ENCODE results near the gene ZMYM4.
A peak's percentile ranks its signal among the peaks of the same experiment; 100 is the strongest.

Gene ZMYM4

DNA sequence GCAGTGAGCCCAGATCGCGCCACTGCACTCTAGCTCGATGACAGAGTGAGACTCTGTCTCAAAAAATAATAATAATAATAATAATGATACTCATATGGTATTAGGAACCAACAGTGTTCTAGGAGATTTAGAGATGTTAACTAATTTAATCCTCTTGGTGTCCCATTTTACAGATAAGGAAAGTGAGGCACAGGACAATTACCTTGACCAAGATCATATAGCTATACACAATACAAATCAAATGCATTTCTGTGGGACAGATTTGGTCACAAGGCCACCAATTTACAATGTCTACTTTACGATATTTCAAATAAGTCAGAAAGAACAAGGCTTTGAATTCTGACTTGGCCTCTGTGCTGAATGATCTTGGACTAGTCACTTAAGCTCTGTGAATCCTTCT, 2.2 kb upstream of the ZMYM4 start:
- no peak for DNase-seq (ENCODE audit: low read depth)
- TF ChIP-seq POLR2A (IDR thresholded peaks at IDR 0.05; ENCODE audit: extremely low read depth, insufficient read length): no peak
- TF ChIP-seq, protein P1, sequence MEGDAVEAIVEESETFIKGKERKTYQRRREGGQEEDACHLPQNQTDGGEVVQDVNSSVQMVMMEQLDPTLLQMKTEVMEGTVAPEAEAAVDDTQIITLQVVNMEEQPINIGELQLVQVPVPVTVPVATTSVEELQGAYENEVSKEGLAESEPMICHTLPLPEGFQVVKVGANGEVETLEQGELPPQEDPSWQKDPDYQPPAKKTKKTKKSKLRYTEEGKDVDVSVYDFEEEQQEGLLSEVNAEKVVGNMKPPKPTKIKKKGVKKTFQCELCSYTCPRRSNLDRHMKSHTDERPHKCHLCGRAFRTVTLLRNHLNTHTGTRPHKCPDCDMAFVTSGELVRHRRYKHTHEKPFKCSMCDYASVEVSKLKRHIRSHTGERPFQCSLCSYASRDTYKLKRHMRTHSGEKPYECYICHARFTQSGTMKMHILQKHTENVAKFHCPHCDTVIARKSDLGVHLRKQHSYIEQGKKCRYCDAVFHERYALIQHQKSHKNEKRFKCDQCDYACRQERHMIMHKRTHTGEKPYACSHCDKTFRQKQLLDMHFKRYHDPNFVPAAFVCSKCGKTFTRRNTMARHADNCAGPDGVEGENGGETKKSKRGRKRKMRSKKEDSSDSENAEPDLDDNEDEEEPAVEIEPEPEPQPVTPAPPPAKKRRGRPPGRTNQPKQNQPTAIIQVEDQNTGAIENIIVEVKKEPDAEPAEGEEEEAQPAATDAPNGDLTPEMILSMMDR (IDR thresholded peaks at IDR 0.05; ENCODE audit: low read depth, low read length): no peak
- TF ChIP-seq MYC (IDR thresholded peaks at IDR 0.05; ENCODE audit: low read depth, low read length): no peak
- no peak overlapping the region for H3K4me3 ChIP-seq (ENCODE audit: low read depth, low read length)

DNA sequence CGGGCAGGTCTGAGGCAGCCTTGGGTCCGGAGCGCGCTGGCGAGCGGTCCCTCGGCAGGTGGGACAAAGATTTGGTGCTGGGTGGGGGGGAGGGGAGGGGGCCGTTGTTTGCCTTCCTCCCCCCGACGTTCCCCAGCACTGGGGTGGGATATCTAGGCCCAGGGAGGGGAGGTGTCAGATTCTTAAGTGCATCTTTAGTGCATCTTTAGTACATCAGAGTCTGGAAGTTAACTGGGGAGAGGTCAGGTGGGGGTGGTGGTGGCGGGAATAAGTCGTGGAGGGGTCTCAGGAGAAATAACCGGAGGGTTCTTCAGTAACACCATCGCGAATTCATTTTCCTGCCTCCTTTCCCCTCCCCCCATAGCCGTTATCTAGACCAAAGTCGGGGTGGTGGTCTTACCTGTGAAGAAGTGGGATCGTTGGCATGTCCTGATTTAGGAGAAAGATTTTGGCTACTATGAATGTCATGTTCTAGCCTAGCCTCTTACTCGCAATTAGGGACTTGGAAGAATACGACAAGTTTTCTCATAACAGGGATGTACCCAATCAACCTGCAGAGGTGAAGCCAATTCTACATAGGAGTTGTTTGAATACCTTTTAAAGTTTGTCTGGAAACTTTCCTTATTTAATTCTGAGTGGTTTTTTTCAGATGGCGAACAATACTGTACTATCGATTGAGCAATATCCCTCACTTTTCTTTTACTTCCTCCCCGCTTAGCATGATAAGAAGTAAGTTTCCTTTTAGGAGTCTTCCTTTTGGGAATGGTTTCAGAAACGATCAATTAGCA, 886 bp downstream of the ZMYM4 start:
- peak overlapping the region; percentile 97 for H3K4me3 ChIP-seq (ENCODE audit: low read depth, low read length)
- peak; percentile 42 for DNase-seq (ENCODE audit: low read depth)

DNA sequence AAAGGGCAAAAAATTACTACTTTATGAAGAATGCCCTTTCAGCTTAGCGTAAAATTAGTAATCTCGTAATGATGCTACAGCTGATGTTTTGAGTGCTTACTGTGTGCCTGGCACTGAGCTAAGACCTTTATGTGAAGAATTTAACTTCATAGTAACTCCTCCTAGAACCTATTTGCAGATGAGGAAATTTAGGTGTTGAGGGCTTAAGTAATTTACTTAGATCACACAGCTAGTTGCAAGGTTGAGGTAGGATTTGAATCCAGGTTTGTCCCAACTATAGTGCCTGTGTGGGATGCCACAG, 1.4 kb downstream of the ZMYM4 start:
- no peak for TF ChIP-seq MYC (IDR thresholded peaks at IDR 0.05; ENCODE audit: low read depth, low read length)
- TF ChIP-seq, protein P1 (IDR thresholded peaks at IDR 0.05; ENCODE audit: low read depth, low read length): no peak
- TF ChIP-seq, protein P2, sequence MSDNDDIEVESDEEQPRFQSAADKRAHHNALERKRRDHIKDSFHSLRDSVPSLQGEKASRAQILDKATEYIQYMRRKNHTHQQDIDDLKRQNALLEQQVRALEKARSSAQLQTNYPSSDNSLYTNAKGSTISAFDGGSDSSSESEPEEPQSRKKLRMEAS (IDR thresholded peaks at IDR 0.05; ENCODE audit: low read depth, low read length): no peak
- TF ChIP-seq POLR2A (IDR thresholded peaks at IDR 0.05; ENCODE audit: extremely low read depth, insufficient read length): no peak
- no peak for DNase-seq (ENCODE audit: low read depth)
- H3K4me3 ChIP-seq (ENCODE audit: low read depth, low read length): peak overlapping the region; percentile 97

More for the DNA sequence above, 886 bp downstream of the ZMYM4 start:
- TF ChIP-seq MYC (IDR thresholded peaks at IDR 0.05; ENCODE audit: low read depth, low read length) (no peak), POLR2A (IDR thresholded peaks at IDR 0.05; ENCODE audit: extremely low read depth, insufficient read length) (no peak)
- TF ChIP-seq, protein P1 (IDR thresholded peaks at IDR 0.05; ENCODE audit: low read depth, low read length): no peak
- TF ChIP-seq, protein P2 (IDR thresholded peaks at IDR 0.05; ENCODE audit: low read depth, low read length): no peak

DNA sequence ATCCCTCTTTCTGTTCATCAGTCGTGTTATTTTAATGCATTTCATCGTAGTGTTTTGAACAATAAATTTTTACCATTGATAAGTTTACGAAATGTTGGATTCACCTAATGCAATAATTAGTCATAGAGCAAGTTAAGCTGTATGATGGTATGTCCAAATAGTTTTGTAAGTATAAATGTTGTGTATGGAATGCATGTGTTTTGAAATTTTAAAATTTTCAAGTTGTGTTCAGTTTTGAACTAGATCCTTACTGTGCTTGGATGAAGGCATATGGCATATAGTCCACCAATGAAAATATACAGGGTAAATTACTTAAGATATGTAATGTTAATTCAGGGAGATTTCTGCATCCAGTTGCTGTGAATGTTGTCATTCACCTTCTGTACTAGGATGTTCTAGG, 2.3 kb downstream of the ZMYM4 start:
- TF ChIP-seq, protein P2 (IDR thresholded peaks at IDR 0.05; ENCODE audit: low read depth, low read length): no peak
- TF ChIP-seq MYC (IDR thresholded peaks at IDR 0.05; ENCODE audit: low read depth, low read length) (no peak), POLR2A (IDR thresholded peaks at IDR 0.05; ENCODE audit: extremely low read depth, insufficient read length) (no peak)
- TF ChIP-seq, protein P1 (IDR thresholded peaks at IDR 0.05; ENCODE audit: low read depth, low read length): no peak
- peak overlapping the region; percentile 19 for H3K4me3 ChIP-seq (ENCODE audit: low read depth, low read length)
- no peak for DNase-seq (ENCODE audit: low read depth)

DNA sequence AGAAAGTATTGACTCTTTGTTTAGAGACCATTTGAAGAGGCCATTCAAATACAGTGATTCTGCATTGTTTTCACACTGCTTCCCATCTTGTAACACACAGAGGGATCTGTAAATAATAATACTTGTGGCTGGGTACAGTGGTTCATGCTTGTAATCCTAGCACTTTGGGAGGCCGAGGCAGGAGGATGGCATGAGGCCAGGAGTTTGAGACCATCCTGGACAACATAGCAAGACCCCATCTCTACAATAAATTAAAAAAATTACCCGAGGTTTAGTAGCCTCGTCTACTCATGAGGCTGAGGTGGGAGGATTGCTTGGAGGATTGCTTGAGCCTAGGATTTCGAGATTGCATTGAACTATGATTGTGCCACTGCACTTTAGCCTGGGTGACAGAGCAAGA, 5.7 kb downstream of the ZMYM4 start:
- TF ChIP-seq MYC (IDR thresholded peaks at IDR 0.05; ENCODE audit: low read depth, low read length) (no peak), POLR2A (IDR thresholded peaks at IDR 0.05; ENCODE audit: extremely low read depth, insufficient read length) (no peak)
- TF ChIP-seq, protein P2 (IDR thresholded peaks at IDR 0.05; ENCODE audit: low read depth, low read length): no peak
- TF ChIP-seq, protein P1 (IDR thresholded peaks at IDR 0.05; ENCODE audit: low read depth, low read length): no peak
- no peak overlapping the region for H3K4me3 ChIP-seq (ENCODE audit: low read depth, low read length)
- DNase-seq (ENCODE audit: low read depth): no peak

All from NB4 (cell line).